Measurements from ENCODE around the gene SSR1. TPM values are rescaled to one million over a fixed set of nuclear protein-coding genes. Genes with fewer than 3 reads are reported as not detected.

Gene SSR1
- total RNA-seq, 4 donors from 2014 or later: 55.9 to 113 (median 74.8) TPM

DNA sequence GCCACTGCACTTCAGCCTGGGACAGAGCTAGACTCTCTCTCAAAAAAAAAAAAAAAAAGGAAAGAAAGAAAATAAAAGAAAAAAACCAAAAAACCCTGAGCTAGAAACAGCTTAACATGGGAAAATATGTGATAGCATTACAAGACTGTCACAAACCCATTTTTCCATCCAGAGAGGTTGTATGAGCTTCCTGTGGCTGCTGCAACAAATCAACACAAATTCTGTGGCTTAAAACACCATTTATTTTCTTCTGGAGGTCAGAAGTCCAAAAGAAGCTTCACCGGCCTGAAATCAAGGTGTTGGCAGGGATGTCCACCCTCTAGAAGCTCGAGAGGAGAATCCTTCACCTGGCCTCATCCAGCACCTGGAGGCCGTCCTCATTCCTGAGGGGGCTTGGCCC, 21.7 kb upstream of the SSR1 start:
- Histone ChIP-seq H3K4me3 (replicated peaks in 1 of 3) (no peak overlapping the region), H3K36me3 (no peaks in the 10 kb centered on the region), H3K27ac (no peak overlapping the region), H3K27me3 (no peaks in the 10 kb centered on the region), H3K4me1 (no peaks in the 10 kb centered on the region), H3K9me3 (no peaks in the 10 kb centered on the region)
- intact Hi-C loops (cut with DNase I): no loop called here
- 85 to 89% methylated on average over 3 of the region's 3 CpGs for WGBS, 2 donors
- no peak for DNase-seq
- TF ChIP-seq, protein P1, sequence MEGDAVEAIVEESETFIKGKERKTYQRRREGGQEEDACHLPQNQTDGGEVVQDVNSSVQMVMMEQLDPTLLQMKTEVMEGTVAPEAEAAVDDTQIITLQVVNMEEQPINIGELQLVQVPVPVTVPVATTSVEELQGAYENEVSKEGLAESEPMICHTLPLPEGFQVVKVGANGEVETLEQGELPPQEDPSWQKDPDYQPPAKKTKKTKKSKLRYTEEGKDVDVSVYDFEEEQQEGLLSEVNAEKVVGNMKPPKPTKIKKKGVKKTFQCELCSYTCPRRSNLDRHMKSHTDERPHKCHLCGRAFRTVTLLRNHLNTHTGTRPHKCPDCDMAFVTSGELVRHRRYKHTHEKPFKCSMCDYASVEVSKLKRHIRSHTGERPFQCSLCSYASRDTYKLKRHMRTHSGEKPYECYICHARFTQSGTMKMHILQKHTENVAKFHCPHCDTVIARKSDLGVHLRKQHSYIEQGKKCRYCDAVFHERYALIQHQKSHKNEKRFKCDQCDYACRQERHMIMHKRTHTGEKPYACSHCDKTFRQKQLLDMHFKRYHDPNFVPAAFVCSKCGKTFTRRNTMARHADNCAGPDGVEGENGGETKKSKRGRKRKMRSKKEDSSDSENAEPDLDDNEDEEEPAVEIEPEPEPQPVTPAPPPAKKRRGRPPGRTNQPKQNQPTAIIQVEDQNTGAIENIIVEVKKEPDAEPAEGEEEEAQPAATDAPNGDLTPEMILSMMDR (IDR thresholded peaks at IDR 0.05): no peak
- TF ChIP-seq POLR2A (IDR thresholded peaks at IDR 0.05): no peak

GRCh38 chr6:7332090-7332745, 19.2 kb upstream of the SSR1 start:
- Histone ChIP-seq H3K4me3 (replicated peaks in 1 of 3) (no peak overlapping the region), H3K27me3 (no peaks in the 10 kb centered on the region), H3K4me1 (no peaks in the 10 kb centered on the region), H3K27ac (no peak overlapping the region), H3K36me3 (no peaks in the 10 kb centered on the region), H3K9me3 (no peaks in the 10 kb centered on the region)
- TF ChIP-seq POLR2A (IDR thresholded peaks at IDR 0.05): no peak
- TF ChIP-seq, protein P1 (IDR thresholded peaks at IDR 0.05): no peak
- DNase-seq: no peak
- intact Hi-C loops (cut with DNase I): no loop called here
- 69 to 77% methylated on average over 8 of the region's 8 CpGs for WGBS, 2 donors

- Histone ChIP-seq H3K4me1 (no peaks in the 10 kb centered on the region), H3K4me3 (replicated peaks in 1 of 3) (no peak overlapping the region), H3K27ac (no peak overlapping the region), H3K27me3 (no peaks in the 10 kb centered on the region), H3K9me3 (no peaks in the 10 kb centered on the region), H3K36me3 (no peaks in the 10 kb centered on the region)
- intact Hi-C loops (cut with DNase I): no loop called here
- 85 to 90% methylated on average over 7 of the region's 7 CpGs for WGBS, 2 donors
- TF ChIP-seq, protein P1 (IDR thresholded peaks at IDR 0.05): no peak
- no peak for TF ChIP-seq POLR2A (IDR thresholded peaks at IDR 0.05)
- no peak for DNase-seq
Observed at GRCh38 chr6:7331452-7331851, 18.5 kb upstream of the SSR1 start.

GRCh38 chr6:7328243-7328642, 15.2 kb upstream of the SSR1 start:
- Histone ChIP-seq H3K36me3 (no peaks in the 10 kb centered on the region), H3K4me1 (no peaks in the 10 kb centered on the region), H3K27ac (no peak overlapping the region), H3K27me3 (no peaks in the 10 kb centered on the region), H3K9me3 (no peaks in the 10 kb centered on the region), H3K4me3 (replicated peaks in 1 of 3) (no peak overlapping the region)
- intact Hi-C loops (cut with DNase I): no loop called here
- DNase-seq: no peak
- WGBS, 2 donors: 51 to 57% methylated on average over 2 of the region's 2 CpGs
- TF ChIP-seq POLR2A (IDR thresholded peaks at IDR 0.05): no peak
- TF ChIP-seq, protein P1 (IDR thresholded peaks at IDR 0.05): no peak

GRCh38 chr6:7325750-7326149, 12.8 kb upstream of the SSR1 start:
- Histone ChIP-seq H3K4me3 (replicated peaks in 1 of 3) (no peak overlapping the region), H3K36me3 (no peaks in the 10 kb centered on the region), H3K27ac (no peak overlapping the region), H3K27me3 (no peaks in the 10 kb centered on the region), H3K9me3 (no peaks in the 10 kb centered on the region), H3K4me1 (no peaks in the 10 kb centered on the region)
- intact Hi-C loops (cut with DNase I): no loop called here
- no peak for DNase-seq
- no peak for TF ChIP-seq POLR2A (IDR thresholded peaks at IDR 0.05)
- TF ChIP-seq, protein P1 (IDR thresholded peaks at IDR 0.05): no peak
- 72 to 88% methylated on average over 3 of the region's 3 CpGs for WGBS, 2 donors

Measured in thyroid gland (tissue), 4 donors.